ENCODE measurements around the gene HIF1AN.

- no peak for TF ChIP-seq CTCF (optimal IDR thresholded peaks at IDR 0.05 in 1 of 3, IDR thresholded peaks at IDR 0.05 in 1 of 3, conservative IDR thresholded peaks at IDR 0.05 in 1 of 3; ENCODE audit: extremely low read depth in 1 of 3, insufficient read depth in 2 of 3, low read length in 3 of 3)
- TF ChIP-seq EZH2 (IDR thresholded peaks at IDR 0.05; ENCODE audit: low read length) = no peak
Measured at GRCh38 chr10:100553929-100554328, 18.2 kb downstream of the HIF1AN start.

All from keratinocyte (primary cell).